Heart left ventricle (tissue), 16 donors: ENCODE measurements around the gene DNAJB6. TPM values are rescaled to one million over a fixed set of nuclear protein-coding genes. Genes with fewer than 3 reads are reported as not detected.

Source experiments
- ATAC-seq, 4 donors: fragments of 200-7000 bp; cut with Tn5 transposase; one replicate each; pipeline ENCODE4 v1.9.1; 2020 to 2022; ENCODE audit warnings: moderate library complexity in 4 of 4, mild to moderate bottlenecking in 3 of 4, moderate number of reproducible peaks in 1 of 4
- DNase-seq, 5 donors: peaks; one replicate each; pipeline ENCODE4 v3.0.0-alpha.2; 2020
- H3K27ac ChIP-seq, 12 donors: fragments of 200-600 bp; sonication (generic) in 4 of 12; one replicate each; pipeline versions ENCODE4 v1.5.0 to v1.8.0; 2016 to 2022; ENCODE audit warnings: mild to moderate bottlenecking in 2 of 12
- H3K27me3 ChIP-seq, 9 donors: fragments of 200-600 bp; sonication (generic) in 2 of 9; one replicate each; pipeline versions ENCODE4 v1.5.1 to v1.8.0; 2016 to 2022; ENCODE audit warnings: mild to moderate bottlenecking in 3 of 9
- H3K36me3 ChIP-seq, 9 donors: fragments of 200-600 bp; sonication (generic) in 2 of 9; one replicate each; pipeline versions ENCODE4 v1.5.0 to v1.8.0; 2018 to 2022; ENCODE audit warnings: mild to moderate bottlenecking in 2 of 9
- H3K4me1 ChIP-seq, 12 donors: fragments of 200-600 bp; sonication (generic) in 4 of 12; one replicate each; pipeline versions ENCODE4 v1.5.0 to v1.8.0; 2016 to 2022; ENCODE audit warnings: mild to moderate bottlenecking in 3 of 12
- H3K4me3 ChIP-seq, 12 donors: fragments of 200-600 bp; sonication (generic) in 4 of 12; one replicate each; pipeline versions ENCODE4 v1.5.0 to v1.8.0; 2017 to 2022; ENCODE audit warnings: mild to moderate bottlenecking in 9 of 12, moderate library complexity in 4 of 12
- H3K9me3 ChIP-seq, 12 donors: fragments of 200-600 bp; sonication (generic) in 4 of 12; one replicate each; pipeline versions ENCODE4 v1.5.0 to v1.8.0; 2016 to 2022; ENCODE audit warnings: mild to moderate bottlenecking in 1 of 12
- CTCF ChIP-seq, 12 donors: fragments of 200-600 bp; sonication (generic) in 4 of 12; IDR thresholded peaks; one replicate each; pipeline versions ENCODE4 v1.5.0 to v1.8.0; 2018 to 2022; ENCODE audit warnings: antibody characterized with exemption in 12 of 12, mild to moderate bottlenecking in 5 of 12
- POLR2A ChIP-seq, 2 donors: fragments of 450-650 bp; IDR thresholded peaks; one replicate each; pipeline ENCODE4 v1.6.1; 2017; ENCODE audit warnings: antibody characterized with exemption in 2 of 2, mild to moderate bottlenecking in 2 of 2, moderate library complexity in 2 of 2
- WGBS, 4 donors: extraction: QIAGEN DNeasy Blood & Tissue Kit in 2 of 4; methylation state at CpG; one replicate each; pipeline versions ENCODE4 v1.1.5 to v1.1.7; 2013 to 2018; 5-methylcytosine and 5-hydroxymethylcytosine counted together
- intact Hi-C, 10 donors: fragments of 100-400 bp; cut with DNase I; formaldehyde crosslinking; loops; one replicate each; pipeline versions ENCODE4 v1.11.1 to v1.14.2; 2022
- polyA plus RNA-seq, 2 donors: library from polyadenylated mRNA; stranded (reverse); fragments of 200-250 nt; gene quantifications; one replicate each; pipeline ENCODE4 v1.2.3, GENCODE V29; 2013
- total RNA-seq, 9 donors: library from RNA; depleted of rRNA in 2 of 9; stranded (reverse); fragments of >200 nt in 2 of 9; fragmentation: NEBNext Ultra II Directional in 3 of 9; extraction: Animal tissue kit (Norgen Biotek cat#: 25700) in 3 of 9; gene quantifications; one replicate each; pipeline versions ENCODE4 v1.1.0 to v1.2.4, GENCODE V29; 2016 to 2023
- donor health status: ischemic (EF 13 %, LVEDD 7.1; RV severe dilation, severe dysfunction).
- donor health status: healthy with polysubstance abuse.
- donor health status: DM: no; HTN: yes; CAD: no.
- donor health status: DM: no; HTN: no; CAD: no.
- donor health status: ischemic (EF 25% LVEDD 6.9; RV normal size, moderate dysfunction).
- donor health status: ischemic (EF 25% LVEDD 5.7; RV mildly dilated, moderate dysfunction).
- donor health status: healthy.
- donor health status: DM: yes; HTN: yes; CAD: no.
- donor health status: ischemic (EF 35%, LVEDD 5.7; RV mildly dilated, moderate dysfunction).
- donor health status: nonischemic (EF 11% LVEDD 7.7; RV severe dilation, severe dysfunction).
- donor health status: DM: yes; HTN: yes; CAD: no.
- donor health status: PGD.
- donor health status: ischemic (EF 29% LVEDD 5.4; RV normal size, mild dysfunction).
- donor health status: nonischemic (EF 23%, LVEDD 6.1; RV moderate dilation, normal function).

The DNAJB6 gene
- total and polyA plus RNA-seq, 11 donors = 118 to 237 (median 162) TPM

GRCh38 chr7:157422279-157422678 is 85.5 kb downstream of the DNAJB6 start:
- H3K27me3 ChIP-seq = no peaks in the 10 kb centered on the region
- peaks cover 0 to 34% (median 18%) of the 10 kb centered on the region in 9 donors for H3K36me3 ChIP-seq
- H3K4me3 ChIP-seq = no peak overlapping the region
- no peaks in the 10 kb centered on the region for H3K9me3 ChIP-seq
- no peak for DNase-seq
- no peak overlapping the region for H3K27ac ChIP-seq
- TF ChIP-seq CTCF (IDR thresholded peaks at IDR 0.05) (no peak), POLR2A (IDR thresholded peaks at IDR 0.05) (no peak)
- ATAC-seq = no peak
- 91 to 94% (median 92%) methylated on average over 23 of the region's 23 CpGs for WGBS, 4 donors
- intact Hi-C loops = no loop called here
- H3K4me1 ChIP-seq = peaks cover 0 to 14% (median 5%) of the 10 kb centered on the region in 12 donors

- peak in 3 of 4 donors; percentile 8 to 76 (median 42) for ATAC-seq
- Histone ChIP-seq H3K27ac (peak overlapping the region in 11 of 12 donors; percentile 4 to 69 (median 34)), H3K4me1 (peaks cover 0 to 14% (median 5%) of the 10 kb centered on the region in 12 donors), H3K9me3 (no peaks in the 10 kb centered on the region), H3K27me3 (no peaks in the 10 kb centered on the region), H3K36me3 (peaks cover 0 to 25% (median 11%) of the 10 kb centered on the region in 9 donors), H3K4me3 (no peak overlapping the region)
- DNase-seq = peak in 3 of 5 donors; percentile 20 to 50 (median 22)
- no peak for TF ChIP-seq POLR2A (IDR thresholded peaks at IDR 0.05)
- TF ChIP-seq CTCF (IDR thresholded peaks at IDR 0.05) = no peak
- WGBS, 4 donors = 31 to 52% (median 41%) methylated on average over 12 of the region's 12 CpGs
- intact Hi-C loops = no loop called here
Observed at GRCh38 chr7:157423348-157423747, 86.5 kb downstream of the DNAJB6 start.

- H3K27ac ChIP-seq = peak overlapping the region in 9 of 12 donors; percentile 4 to 69 (median 34)
- intact Hi-C loops = no loop called here
- H3K27me3 ChIP-seq = no peaks in the 10 kb centered on the region
- no peak for ATAC-seq
- no peak overlapping the region for H3K4me3 ChIP-seq
- no peaks in the 10 kb centered on the region for H3K9me3 ChIP-seq
- peak in 2 of 5 donors; percentile 21 to 56 for DNase-seq
- peaks cover 0 to 14% (median 5%) of the 10 kb centered on the region in 12 donors for H3K4me1 ChIP-seq
- TF ChIP-seq POLR2A (IDR thresholded peaks at IDR 0.05) (no peak), CTCF (IDR thresholded peaks at IDR 0.05) (no peak)
- H3K36me3 ChIP-seq = peaks cover 0 to 21% (median 7%) of the 10 kb centered on the region in 9 donors
- WGBS, 4 donors = 77 to 88% (median 84%) methylated on average over 19 to 31 of the region's 31 CpGs
Observed at GRCh38 chr7:157423886-157424565, 87.2 kb downstream of the DNAJB6 start.

- WGBS, 4 donors = 82 to 84% (median 83%) methylated on average over 14 to 18 of the region's 18 CpGs
- DNase-seq (peak in 1 of 5 donors; percentile 24), ATAC-seq (no peak)
- Histone ChIP-seq H3K27me3 (no peaks in the 10 kb centered on the region), H3K36me3 (peaks cover 0 to 16% (median 5%) of the 10 kb centered on the region in 9 donors), H3K4me3 (no peak overlapping the region), H3K27ac (no peak overlapping the region), H3K9me3 (no peaks in the 10 kb centered on the region), H3K4me1 (peaks cover 0 to 14% (median 5%) of the 10 kb centered on the region in 12 donors)
- intact Hi-C loops = no loop called here
- no peak for TF ChIP-seq CTCF (IDR thresholded peaks at IDR 0.05)
- no peak for TF ChIP-seq POLR2A (IDR thresholded peaks at IDR 0.05)
Observed at GRCh38 chr7:157425137-157425731, 88.4 kb downstream of the DNAJB6 start.
